OCI-LY7 (cell line): Measurements from ENCODE around the gene SSNA1. TPM values are rescaled to one million over a fixed set of nuclear protein-coding genes. Genes with fewer than 3 reads are reported as not detected.

ENCODE experiments used
- Bru-seq: library from RNA; stranded (reverse); fragments of 400-500 nt; gene quantifications from one replicate; lab custom pipeline; 2021; lab: Mats Ljungman, UMichigan
- BruChase-seq, 2 experiments: library from RNA; stranded (reverse); fragments of 400-500 nt; gene quantifications; one replicate each; lab custom pipeline; 2021; lab: Mats Ljungman, UMichigan
- BruUV-seq: library from RNA; stranded (reverse); fragments of 400-500 nt; replicated peaks from 2 replicates; lab custom pipeline; 2021; lab: Mats Ljungman, UMichigan
- CTCF ChIA-PET: fragments of 300-600 bp; sonication (Branson Sonifier 250); formaldehyde crosslinking; loops from one replicate; lab custom pipeline; 2022; ENCODE audit warnings: antibody characterized with exemption; ENCODE audit not compliant: unreplicated experiment; lab: Charles Lee
- POLR2A ChIA-PET: fragments of 300-600 bp; sonication (Branson Sonifier 250); formaldehyde crosslinking; loops from one replicate; lab custom pipeline; 2022; ENCODE audit warnings: antibody characterized with exemption; lab: Charles Lee
- DNase-seq: peaks from one replicate; pipeline ENCODE4 v3.0.0-alpha.2; 2015; ENCODE audit warnings: low spot score
- H2AFZ ChIP-seq: fragments of 200-600 bp; sonication (generic), shearing (Covaris generic); 2 replicates; pipeline ENCODE4 v1.6.1; 2014; ENCODE audit warnings: mild to moderate bottlenecking, antibody characterized with exemption, low read length, moderate library complexity
- H3K27ac ChIP-seq: fragments of 200-600 bp; sonication (generic); 2 replicates; pipeline ENCODE4 v1.5.1; 2014; ENCODE audit warnings: mixed run types, low read depth, mild to moderate bottlenecking, moderate library complexity, low read length, inconsistent platforms; ENCODE audit not compliant: poor library complexity, severe bottlenecking
- H3K36me3 ChIP-seq: fragments of 200-600 bp; sonication (generic); 2 replicates; pipeline ENCODE4 v1.6.1; 2014; ENCODE audit warnings: mild to moderate bottlenecking, antibody characterized with exemption, low read length, moderate library complexity, mixed read lengths; ENCODE audit not compliant: insufficient read depth
- H3K4me1 ChIP-seq: fragments of 200-600 bp; sonication (generic); 2 replicates; pipeline ENCODE4 v1.5.1; 2014; ENCODE audit warnings: mild to moderate bottlenecking, low read length; ENCODE audit not compliant: insufficient read depth, poor library complexity, severe bottlenecking
- H3K4me2 ChIP-seq: fragments of 200-600 bp; sonication (generic); 2 replicates; pipeline ENCODE4 v1.6.1; 2014; ENCODE audit warnings: mild to moderate bottlenecking, low read length
- H3K4me3 ChIP-seq: fragments of 200-600 bp; sonication (generic); 2 replicates; pipeline ENCODE4 v1.5.1; 2014; ENCODE audit warnings: mild to moderate bottlenecking, low read depth, low read length; ENCODE audit not compliant: poor library complexity, severe bottlenecking
- H3K79me2 ChIP-seq: fragments of 200-600 bp; sonication (generic); 2 replicates; pipeline ENCODE4 v1.6.1; 2016; ENCODE audit warnings: low read depth, mild to moderate bottlenecking, low read length, moderate library complexity, mixed read lengths; ENCODE audit not compliant: insufficient read depth
- H3K9me2 ChIP-seq: fragments of 200-600 bp; sonication (generic); 2 replicates; pipeline ENCODE4 v1.6.1; 2016; ENCODE audit warnings: mild to moderate bottlenecking, low read length, mixed read lengths; ENCODE audit not compliant: insufficient read depth
- H3K9me3 ChIP-seq: fragments of 200-600 bp; sonication (generic); 2 replicates; pipeline ENCODE4 v1.6.1; 2014; ENCODE audit warnings: mild to moderate bottlenecking, mixed run types, low read length, mixed read lengths
- H4K20me1 ChIP-seq: fragments of 200-600 bp; sonication (generic); 2 replicates; pipeline ENCODE4 v1.6.1; 2014; ENCODE audit warnings: mild to moderate bottlenecking, antibody characterized with exemption, low read length, moderate library complexity, mixed read lengths; ENCODE audit not compliant: insufficient read depth
- CTCF ChIP-seq: fragments of 200-600 bp; sonication (generic); conservative IDR thresholded peaks from 2 replicates; pipeline ENCODE4 v1.5.1; 2014; ENCODE audit warnings: mild to moderate bottlenecking, antibody characterized with exemption, low read length, moderate library complexity, mixed read lengths
- EZH2phosphoT487 ChIP-seq: fragments of 200-600 bp; sonication (generic); IDR thresholded peaks from 2 replicates; pipeline ENCODE4 v1.6.1; 2018; ENCODE audit warnings: low read depth, borderline replicate concordance, mild to moderate bottlenecking, mixed run types, antibody characterized with exemption, low read length, moderate library complexity, mixed read lengths
- intact Hi-C: fragments of 100-400 bp; cut with micrococcal nuclease; formaldehyde crosslinking; loops from one replicate; pipeline ENCODE4 v1.10.0; 2022; ENCODE audit not compliant: unreplicated experiment
- long read RNA-seq: library from polyadenylated mRNA; stranded (forward); transcript quantifications from one replicate; pipeline ENCODE4 v2.0.0, GENCODE V29; 2022
- total RNA-seq, 2 experiments: library from RNA; depleted of rRNA in 1 of 2; stranded (reverse); fragments of >200 nt in 1 of 2; shearing (Covaris generic) in 1 of 2; gene quantifications; 2 replicates each; pipeline ENCODE4 v1.2.3, GENCODE V29; 2014 to 2022

Gene SSNA1
- total RNA-seq (2014; rRNA removed; shearing (Covaris generic)) (111 and 130 TPM in 2 replicates), total RNA-seq (2022) (71.0 and 75.1 TPM in 2 replicates), Bru-seq, nascent RNA (percentile 74 among the genes with signal in this experiment), BruChase-seq, experiment 1, labeled RNA remaining after a 6-hour chase (percentile 82 among the genes with signal in this experiment), BruChase-seq, experiment 2, labeled RNA remaining after a 2-hour chase (percentile 76 among the genes with signal in this experiment)
- long read RNA-seq, transcript SSNA1-201 (3 exons, 896 nt), result minor isoform, 63 of 212 reads
- long read RNA-seq, transcript SSNA1-202 (2 exons, 1,170 nt), result major isoform, 81 of 212 reads
- long read RNA-seq, partial matches to known transcripts, result 0 of 212 reads
- long read RNA-seq, other reads (novel, unspliced or antisense), result 63 of 212 reads

- ChIA-PET POLR2A (interaction anchor here (0.8 to 3.2 kb wide), 8 partner anchors 12 to 74 kb away, joined by 3 to 16 read pairs (median 4); partner anchors contain the start of gene TPRN), CTCF (interaction anchor here (0.6 to 1.3 kb wide), 3 partner anchors 12 to 98 kb away, joined by 3 to 5 read pairs (median 3); no protein-coding TSS in a partner anchor)
- Histone ChIP-seq H3K79me2 (peaks cover 32% of the 10 kb centered on the region), H3K4me2 (peak within 1 kb of the TSS; percentile 97), H3K9me2 (no peaks in the 10 kb centered on the region), H3K4me1 (peaks cover 27% of the 10 kb centered on the region), H4K20me1 (peaks cover 6% of the 10 kb centered on the region; the same call in 1 of the 2 replicates), H3K27ac (peak within 1 kb of the TSS; percentile 92), H3K36me3 (peaks cover 41% of the 10 kb centered on the region; the same call in 1 of the 2 replicates), H3K9me3 (no peaks in the 10 kb centered on the region), H3K4me3 (peak within 1 kb of the TSS; percentile 94), H2AFZ (peak within 1 kb of the TSS; percentile 53; the same call in 1 of the 2 replicates)
- TF ChIP-seq EZH2phosphoT487 (no peak), CTCF (peak; percentile 69)
- DNase-seq, result peak; percentile 98
- intact Hi-C loops, result loop anchor here (2.0 to 5.0 kb wide), 3 partner anchors 34 to 71 kb away; partner anchors contain the start of gene RNF208
- no TSS peak for BruUV-seq
Observed at GRCh38 chr9:137188490-137189296, at the start of gene SSNA1, which contains the start of gene ANAPC2. SSNA1 (plus strand) TSS chr9:137188676; CDS start chr9:137188727, 51 bp downstream. ANAPC2 (minus strand) TSS chr9:137188560; CDS start chr9:137188532, 28 bp downstream.

GRCh38 chr9:137138722-137139467, 49.6 kb upstream of the SSNA1 start, which contains the start of gene GRIN1:
GRIN1 (plus strand) TSS chr9:137139154; CDS start chr9:137139487, 333 bp downstream.
- Histone ChIP-seq H3K9me3 (no peaks in the 10 kb centered on the region), H3K27ac (no peak within 1 kb of the TSS), H3K79me2 (no peaks in the 10 kb centered on the region), H3K4me2 (peak within 1 kb of the TSS; percentile 49), H3K9me2 (no peaks in the 10 kb centered on the region), H3K4me3 (no peak within 1 kb of the TSS), H4K20me1 (no peaks in the 10 kb centered on the region), H2AFZ (no peak within 1 kb of the TSS), H3K36me3 (no peaks in the 10 kb centered on the region), H3K4me1 (peaks cover 26% of the 10 kb centered on the region)
- no TSS peak for BruUV-seq
- POLR2A ChIA-PET, result interaction anchor here (1.2 kb wide), 2 partner anchors 10 to 12 kb away, joined by 3 to 4 read pairs; no protein-coding TSS in a partner anchor
- no peak for DNase-seq
- TF ChIP-seq CTCF (no peak), EZH2phosphoT487 (no peak)
- intact Hi-C loops, result no loop called here
- CTCF ChIA-PET, result interaction anchor here (0.6 kb wide), 1 partner anchor 28 kb away, joined by 3 read pairs; no protein-coding TSS in a partner anchor
